CD4-positive, alpha-beta T cell treated with Interleukin-15 for 1 hour (primary cell): ENCODE data around the gene STK4.
A peak's percentile ranks its signal among the peaks of the same experiment; 100 is the strongest.
"Not testable (repeated sequence)": the region's sequence is repeated elsewhere in the genome, so short reads cannot be mapped to it uniquely, and the experiment has no call there.

Source experiments
- DNase-seq: peaks from one replicate; pipeline ENCODE4 v3.0.0-alpha.2; 2020

Gene STK4

DNA sequence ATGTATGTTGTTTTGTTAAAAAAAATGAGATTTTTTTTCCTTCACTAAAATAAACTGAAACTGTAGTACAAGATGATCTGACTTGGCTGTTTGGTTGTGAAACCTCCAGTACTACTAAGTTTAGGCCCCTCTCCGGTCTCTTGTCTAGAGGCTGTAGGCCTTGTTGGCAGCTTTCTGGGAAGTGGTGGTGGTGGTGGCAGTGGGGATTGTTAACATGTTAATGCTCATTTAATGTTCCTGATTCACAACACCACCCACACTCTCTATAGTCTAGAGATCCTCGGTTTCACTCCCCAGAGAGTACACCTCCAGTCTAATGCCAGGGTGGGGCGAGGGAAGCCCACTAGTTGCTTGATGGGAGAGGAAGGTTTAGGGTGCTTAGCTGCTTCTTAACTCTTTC is 24.1 kb downstream of the STK4 start:
- no peak for DNase-seq

DNA sequence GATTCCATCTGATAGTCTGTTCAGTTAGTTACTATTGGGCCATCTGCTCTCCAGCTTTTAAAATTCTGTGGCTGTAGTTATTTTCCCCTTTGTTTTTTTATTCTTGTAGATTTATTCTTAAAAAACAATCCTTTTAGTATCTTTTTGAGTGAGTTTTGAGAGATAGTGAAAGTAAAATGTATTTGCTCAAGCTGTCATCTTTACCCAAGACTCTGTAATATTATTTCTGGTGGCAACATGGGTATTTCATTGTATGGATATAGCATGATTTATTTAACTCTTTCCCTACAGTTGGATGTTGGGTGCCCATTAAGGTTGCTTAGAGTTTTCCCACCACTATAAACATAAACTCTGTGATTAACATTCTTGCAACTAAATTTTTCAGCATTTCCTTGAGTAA is 24.6 kb downstream of the STK4 start:
- no peak for DNase-seq

DNA sequence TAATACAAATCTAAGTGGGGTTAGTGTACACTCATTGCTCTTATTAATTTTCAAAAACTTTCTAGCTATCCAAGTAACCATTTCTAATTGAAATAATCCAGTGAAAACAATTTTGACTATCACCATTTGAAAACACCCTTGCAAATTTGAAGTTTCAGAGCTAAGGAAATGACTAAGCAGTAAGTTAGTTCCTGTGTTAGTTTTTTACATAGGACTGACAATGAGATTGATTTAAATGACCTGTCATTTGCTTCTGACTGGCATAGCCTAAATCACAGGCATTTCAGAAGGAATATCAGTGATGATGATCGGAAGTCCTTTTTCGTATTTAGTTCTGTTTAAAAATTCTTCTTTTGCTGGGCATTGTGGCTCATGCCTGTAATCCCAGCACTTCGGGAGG is 27.0 kb downstream of the STK4 start:
- DNase-seq: no peak

DNA sequence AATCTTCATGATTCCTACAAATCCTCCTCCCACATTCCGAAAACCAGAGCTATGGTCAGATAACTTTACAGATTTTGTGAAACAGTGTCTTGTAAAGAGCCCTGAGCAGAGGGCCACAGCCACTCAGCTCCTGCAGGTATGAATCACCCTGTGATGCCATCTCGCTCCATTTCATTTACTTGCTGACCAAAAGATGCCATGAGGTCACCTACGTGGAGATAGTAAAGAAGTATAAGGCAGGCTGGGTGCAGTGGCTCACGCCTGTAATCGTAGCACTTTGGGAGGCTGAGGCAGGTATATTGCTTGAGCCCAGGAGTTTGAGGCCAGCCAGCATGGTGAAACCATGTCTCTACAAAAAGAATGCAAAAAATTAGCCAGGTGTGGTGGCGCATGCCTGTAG is 30.9 kb downstream of the STK4 start:
- DNase-seq: no peak

DNA sequence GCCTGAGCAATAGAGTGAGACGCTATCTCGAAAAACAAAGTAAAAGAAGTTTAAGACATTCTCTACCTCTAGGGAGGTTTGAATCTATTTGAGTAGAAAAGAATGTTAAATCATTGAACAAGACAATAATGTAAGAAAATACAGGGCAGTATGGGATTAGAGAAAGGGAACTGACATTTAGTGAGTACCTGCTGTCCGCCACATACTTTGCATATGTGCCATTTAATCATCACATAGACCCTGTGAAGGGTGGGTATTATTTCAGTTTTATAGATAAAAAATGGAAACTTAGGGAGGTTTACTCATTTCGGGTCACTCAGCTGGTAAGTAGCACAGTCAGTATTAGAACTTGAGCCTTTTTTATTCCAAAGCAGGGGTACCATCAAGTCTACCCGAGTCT is 31.4 kb downstream of the STK4 start:
- no peak for DNase-seq

DNA sequence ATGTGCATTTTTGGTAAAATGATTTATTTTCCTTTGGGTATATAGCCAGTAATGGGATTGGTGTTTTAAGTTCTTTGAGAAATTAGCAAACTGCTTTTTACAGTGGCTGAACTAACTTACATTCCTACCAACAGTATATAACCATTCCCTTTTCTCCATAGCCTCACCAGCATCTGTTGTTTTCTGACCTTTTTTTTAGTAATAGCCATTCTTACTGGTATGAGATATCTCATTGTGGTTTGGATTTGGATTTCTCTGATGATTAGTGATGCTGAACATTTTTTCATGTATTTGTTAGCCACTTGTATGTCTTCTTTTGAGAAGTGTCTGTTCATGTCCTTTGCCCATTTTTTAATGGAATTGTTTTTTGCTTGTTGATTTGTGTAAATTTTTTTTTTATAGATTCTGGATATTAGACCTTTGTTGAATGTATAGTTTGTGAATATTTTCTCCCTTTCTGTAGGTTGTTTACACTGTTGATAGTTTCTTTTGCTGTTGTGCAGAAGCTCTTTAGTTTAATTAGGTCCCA is 42.3 kb downstream of the STK4 start:
- DNase-seq: no peak

DNA sequence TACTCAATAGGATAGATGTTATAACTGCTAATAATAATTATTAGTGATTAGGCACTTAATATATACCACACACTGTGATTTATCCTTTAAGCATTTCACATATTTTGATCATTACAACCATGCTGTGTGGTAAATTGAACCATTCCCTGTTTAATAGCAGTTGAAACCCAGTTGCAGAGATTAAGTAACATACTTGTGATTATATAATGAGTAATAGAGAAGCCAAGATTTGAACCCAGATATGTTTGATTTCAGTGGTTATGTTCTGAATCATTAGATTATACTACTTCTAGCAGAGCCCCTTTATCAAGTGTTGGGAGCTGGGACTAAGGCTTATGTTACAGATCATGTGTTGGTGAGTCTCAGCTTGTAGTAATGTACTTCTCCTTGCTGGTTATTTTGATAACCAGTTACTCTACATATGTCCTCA is 44.1 kb downstream of the STK4 start:
- no peak for DNase-seq

DNA sequence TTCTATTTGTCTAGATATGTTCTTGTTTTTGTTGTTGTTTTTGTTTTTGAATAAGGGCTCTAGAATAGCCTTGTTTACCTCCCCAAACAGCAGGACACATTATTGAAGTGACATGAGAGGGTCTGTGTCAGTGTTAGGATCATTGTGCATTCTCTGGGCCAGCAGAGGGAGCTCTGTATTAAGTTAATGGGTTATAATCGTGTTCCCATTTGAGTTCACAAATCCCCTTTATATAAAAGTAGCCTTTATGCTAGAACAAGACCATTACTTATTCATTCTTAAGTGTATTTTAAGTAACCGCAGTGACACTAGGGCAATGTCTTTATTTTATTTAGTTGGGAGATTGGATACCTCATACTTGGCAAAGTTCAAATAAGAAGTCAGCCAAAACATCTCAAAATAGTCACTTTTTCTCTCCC is 44.8 kb downstream of the STK4 start:
- DNase-seq: peak; percentile 20

DNA sequence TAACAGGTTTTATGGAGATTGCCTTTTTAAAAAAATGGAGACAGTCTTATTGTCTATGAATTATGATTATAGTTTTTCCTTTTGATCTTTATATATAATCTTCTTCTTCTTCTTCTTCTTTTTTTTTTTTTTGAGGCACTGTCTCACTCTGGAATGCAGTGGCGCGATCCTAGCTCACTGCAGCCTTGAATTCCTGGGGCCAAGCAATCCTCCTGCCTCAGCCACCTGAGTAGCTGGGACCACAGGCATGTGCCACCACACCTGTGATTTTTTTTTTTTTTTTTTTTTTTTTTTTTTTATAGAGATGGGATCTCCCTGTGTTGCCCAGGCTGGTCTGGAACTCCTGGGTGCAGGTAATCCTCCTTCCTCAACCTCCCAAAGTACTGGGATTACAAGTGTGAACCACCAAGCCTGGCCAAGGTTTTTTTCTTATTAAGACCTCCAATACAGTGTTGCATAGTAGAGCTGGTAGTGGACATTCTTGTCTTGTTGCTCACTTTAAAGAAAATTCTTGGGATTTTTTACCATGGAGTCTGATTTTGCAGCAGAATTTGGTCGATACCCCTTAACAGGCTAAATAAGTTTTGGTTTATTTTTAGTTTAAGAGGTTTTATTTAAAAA is 46.5 kb downstream of the STK4 start:
- no peak for DNase-seq

DNA sequence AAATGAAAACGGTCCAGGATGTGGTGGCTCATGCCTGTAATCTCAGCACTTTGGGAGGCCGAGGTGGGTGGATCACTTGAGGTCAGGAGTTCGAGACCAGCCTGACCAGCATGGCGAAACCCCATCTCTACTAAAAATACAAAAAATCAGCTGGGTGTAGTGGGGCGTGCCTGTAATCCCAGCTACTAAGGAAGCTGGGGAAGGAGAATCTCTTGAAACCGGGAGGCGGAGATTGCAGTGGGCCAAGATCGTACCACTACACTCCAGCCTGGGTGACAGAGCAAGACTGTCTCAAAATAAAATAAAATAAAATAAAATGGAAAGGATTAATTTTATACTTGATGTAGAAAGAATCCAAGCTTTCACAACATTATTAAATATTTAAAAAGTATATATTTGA is 47.8 kb downstream of the STK4 start:
- not testable (repeated sequence) for DNase-seq

DNA sequence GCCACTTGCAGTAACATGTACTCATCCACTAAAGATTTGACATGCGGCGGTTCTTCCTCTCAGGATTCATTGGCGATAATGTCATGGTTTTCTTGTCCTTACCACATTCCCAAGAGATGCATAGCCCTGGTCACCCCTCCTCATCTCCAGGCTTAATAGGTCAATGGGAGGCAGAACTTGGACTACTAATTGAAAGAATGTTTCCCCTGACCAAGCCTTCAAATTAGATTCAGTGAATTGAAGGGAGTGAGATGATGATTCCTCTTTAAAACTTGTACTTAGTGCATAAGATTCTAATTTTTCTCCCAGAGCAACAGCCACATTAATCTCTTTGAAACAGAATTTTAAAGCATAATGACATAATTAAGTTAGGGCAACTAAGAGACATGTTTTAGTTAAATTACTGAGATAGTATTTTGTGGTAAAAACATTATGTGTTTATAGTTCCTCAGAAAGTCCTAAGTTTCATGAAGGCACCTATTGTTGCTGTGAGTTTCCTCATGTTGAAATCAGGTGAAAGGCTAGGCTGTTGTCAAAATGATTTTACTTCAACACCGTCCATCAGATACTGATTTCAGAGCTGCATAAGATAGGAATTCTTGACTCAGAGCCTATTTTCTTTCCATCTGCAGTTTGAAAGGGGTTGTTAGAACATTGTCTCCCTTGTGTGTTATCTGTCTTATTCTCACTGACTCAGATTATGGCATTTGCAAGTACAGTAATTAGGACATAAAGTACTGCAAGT is 48.5 kb downstream of the STK4 start:
- DNase-seq: no peak

DNA sequence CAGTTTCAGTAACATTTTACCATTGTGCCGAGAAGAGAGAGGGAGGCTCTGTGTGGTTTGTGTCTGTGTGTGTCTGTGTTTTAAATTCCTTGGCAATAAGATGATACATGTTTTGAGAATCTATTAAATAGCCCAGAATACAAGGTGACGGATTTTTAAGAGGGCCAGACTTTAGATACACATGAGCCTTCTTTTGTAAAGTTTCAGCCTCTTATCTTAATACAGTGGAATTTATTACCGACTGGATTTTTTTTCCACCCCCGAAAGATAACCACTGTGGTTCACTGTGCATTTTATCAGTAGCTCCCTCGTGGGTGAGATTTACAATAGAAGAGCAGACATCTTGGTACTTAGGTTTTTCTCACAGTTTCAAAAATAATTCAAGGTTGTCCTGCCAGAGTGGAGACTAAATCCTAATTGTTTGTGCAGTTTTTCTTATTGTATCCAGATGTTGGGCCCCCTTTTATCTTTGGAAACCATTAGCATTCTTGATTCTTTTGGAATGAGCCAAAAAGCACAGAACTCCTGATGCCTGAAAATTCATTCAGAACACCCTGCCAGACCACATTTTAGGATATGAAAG is 49.9 kb downstream of the STK4 start:
- no peak for DNase-seq

DNA sequence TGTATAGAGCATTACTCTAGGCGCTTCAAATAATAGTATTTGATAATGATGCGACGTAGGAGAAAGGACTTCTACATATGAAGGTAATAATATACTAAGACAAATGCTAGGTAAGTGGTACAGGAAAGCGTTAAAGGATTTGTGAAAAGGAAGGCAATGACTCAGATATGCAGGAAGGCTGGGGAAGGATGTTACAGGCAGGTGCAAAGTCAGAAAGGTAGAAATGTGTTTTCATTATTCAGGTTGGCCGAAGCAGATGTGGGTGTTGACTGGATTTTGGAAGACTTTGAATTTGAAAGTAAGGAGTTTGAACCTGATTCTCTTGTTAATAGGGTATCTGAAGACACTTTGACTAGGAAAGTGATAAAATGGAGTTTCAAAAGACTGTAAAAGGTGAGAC is 51.0 kb downstream of the STK4 start:
- no peak for DNase-seq

DNA sequence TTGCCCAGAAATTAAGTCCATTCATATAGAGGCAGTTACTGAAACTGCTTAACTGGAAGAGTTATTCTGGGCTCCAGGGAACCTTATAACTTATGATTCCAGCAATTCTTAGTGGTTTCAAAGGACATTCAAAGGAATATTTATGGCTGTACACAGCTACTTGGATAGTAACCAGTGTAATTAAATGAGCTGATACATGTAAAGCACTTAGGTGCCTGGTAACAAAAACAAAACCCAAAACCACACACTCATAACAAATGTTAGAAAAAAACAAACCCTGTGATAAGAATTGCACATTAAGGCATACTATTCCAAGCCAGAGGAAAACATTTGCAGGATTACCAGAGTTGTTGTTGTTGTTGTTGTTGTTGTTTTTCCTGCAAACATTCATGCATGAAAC is 51.5 kb downstream of the STK4 start:
- DNase-seq: no peak

DNA sequence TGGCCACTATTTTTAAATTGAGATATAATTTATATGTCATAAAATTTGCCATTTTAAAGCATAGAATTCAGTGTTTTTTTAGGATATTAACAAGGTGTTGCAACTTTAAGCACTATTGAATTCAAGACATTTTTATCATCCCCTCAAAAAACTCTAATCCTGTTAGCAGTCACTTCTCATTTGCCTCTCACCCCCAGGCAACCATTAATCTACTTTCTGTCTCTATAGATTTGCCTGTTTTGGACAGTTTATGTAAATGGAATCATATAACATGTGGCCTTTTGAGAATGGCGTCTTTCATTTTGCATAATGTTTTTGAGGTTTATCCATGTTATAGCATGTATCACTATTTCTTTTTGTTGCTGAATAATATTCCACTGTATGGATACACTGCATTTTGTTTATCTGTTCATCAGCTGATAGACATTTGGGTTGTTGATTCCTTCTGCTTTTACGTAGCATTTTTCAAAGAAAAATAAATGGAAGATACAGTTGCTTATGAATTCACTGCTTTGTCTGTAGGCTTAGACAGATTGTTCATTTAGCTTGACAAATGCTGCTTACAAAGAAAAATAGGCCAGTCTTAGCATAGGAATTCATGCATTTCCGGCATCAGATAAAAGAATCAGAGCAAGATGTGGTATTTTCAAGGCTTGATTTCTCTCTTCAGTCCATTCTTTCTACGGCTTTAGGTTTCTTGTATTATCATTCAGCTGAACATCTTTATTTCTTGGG is 52.9 kb downstream of the STK4 start:
- DNase-seq: no peak

DNA sequence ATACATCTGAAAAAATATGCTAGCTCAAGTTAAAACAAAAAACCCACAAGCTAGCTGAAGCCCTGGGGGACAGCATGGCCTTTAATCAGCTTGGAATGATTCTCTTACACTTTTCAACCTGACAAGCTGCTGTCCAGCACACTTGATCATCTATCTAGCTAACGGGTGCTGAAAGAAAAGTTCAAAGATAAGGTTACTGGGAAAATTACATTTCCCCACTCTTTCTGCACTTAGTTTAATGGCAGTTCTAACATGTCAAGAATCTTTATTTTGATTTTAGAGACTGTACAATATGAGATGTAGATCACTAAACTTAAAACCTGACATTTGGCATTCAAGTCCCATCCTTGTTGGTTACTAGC is 53.4 kb downstream of the STK4 start:
- DNase-seq: no peak

DNA sequence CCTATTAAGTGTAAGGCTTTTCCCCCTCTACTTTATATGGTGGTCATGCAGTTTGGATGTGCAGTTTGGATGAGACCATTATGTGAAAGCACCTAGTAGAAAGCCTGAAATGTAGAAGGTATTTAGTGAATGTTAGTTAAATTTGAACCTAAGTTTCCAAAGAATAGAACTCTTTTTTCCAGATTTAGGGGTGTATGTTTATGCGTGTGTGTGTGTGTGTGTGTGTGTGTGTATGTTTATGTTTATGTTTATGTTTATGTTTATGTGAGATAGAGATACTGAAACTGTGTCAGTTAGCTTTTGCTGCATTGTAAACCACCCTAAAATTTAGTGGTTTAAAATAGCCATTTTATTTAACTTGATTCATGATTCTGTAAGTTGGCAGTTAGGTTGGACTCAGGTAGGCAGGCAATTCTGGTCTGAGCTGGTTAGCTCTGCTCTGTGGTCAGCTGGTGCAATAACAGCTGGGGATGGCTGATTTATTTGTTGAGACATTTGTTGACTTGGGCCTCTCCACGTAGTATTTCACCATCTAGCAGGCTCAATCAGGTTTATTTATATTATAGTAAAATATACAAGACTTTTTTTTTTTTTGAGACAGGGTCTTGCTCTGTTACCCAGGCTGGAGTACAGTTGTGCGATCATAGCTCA is 54.0 kb downstream of the STK4 start:
- DNase-seq: no peak

DNA sequence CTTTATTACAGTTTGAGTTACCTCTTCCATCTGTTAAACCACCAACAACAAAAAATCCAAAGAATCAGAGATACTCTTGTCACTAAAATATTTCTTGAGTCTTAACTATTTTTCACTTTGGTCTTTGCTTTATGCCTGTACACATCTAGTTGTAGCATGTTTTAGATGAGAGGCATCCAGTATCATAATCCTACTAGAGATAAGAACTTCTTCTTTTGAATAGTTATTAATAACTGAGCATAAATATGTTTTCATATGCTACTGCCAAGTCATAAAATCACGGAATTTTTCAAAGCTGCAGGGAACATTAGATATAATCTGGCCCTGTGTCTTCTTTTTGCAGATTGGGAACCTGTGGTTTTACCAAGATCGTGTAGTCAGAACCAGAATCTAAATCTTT is 55.3 kb downstream of the STK4 start:
- no peak for DNase-seq

DNA sequence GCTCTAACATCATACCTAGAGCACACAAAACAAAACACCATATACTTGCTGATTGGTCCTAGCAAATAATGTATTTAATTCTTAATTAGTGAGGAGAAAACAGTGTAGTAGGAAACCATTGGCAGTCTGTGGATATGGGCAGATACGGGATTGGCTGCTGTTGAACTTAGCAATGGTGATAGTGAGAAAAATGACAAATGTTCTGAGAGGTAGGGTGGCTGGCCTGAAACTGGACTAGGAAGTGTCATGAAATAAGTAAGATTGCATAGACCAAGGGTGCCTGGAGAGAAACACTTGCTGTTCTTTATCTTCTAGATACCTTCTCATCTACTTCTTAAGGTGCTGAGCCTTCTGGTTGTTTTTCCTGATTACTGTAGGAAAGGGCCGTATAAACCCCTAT is 56.8 kb downstream of the STK4 start:
- DNase-seq: not testable (repeated sequence)

DNA sequence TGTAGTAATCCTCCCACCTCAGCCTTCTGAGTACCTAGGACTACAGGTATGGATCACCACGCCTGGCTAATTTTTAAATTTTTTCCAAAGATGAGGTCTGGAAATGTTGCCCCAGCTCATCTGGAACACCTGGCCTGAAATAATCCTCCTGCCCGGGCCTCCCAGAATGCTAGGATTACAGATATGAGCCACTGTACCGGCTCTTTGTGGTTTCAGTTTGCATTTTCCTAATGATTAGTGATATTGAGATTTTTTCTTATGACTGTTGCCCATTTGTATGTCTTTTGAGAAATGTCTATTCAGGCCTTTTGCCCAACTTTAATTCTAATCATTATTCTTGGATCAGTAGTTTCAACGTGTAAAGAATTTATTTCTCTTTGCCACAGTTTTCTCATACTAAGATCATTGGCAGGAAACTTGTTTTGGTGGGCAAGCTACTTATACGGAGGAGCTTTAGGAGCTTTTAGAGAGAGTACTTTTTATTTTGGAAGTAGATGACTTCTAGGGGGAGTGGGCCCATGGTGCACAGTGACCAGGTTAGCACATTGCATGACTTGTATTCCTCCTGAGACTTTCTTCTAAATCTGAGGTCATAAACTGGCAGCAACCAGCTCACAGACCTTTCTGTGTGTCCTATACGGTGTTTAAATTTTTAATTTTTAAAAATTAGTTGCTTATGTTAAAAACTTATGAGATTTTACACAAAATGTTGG is 62.3 kb downstream of the STK4 start:
- DNase-seq: no peak

DNA sequence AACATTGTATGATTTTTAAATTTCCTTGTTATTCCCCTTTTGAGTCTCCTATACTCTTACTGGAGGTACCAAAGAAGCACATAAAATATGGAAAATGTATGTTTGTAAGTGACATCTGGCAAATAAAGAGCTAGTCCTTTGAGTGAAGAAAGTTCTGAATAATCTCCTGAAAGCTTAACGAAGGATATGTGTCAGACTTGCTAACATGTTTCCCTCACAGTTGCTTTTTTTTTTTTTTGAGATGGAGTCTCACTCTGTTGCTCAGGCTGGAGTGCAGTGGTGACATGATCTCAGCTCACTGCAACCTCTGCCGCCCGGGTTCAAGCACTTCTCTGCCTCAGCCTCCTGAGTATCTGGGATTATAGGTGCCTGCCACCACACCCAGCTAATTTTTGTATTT is 63.6 kb downstream of the STK4 start:
- no peak for DNase-seq

DNA sequence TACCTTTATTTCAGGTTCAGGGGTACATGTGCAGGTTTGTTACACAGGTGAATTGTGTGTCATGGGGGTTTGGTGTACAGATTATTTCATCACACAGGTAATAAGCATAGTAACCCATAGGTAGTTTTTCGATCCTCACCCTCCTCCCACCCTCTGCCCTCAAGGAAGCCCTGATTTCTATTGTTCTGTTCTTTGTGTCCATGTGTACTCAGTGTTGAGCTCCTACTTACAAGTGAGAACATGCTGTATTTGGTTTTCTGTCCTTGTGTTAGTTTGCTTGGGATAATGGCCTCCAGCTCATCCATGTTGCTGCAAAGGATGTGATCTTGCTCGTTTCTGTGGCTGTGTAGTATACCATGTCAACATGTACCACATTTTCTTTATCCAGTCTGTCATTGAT is 66.0 kb downstream of the STK4 start:
- no peak for DNase-seq

DNA sequence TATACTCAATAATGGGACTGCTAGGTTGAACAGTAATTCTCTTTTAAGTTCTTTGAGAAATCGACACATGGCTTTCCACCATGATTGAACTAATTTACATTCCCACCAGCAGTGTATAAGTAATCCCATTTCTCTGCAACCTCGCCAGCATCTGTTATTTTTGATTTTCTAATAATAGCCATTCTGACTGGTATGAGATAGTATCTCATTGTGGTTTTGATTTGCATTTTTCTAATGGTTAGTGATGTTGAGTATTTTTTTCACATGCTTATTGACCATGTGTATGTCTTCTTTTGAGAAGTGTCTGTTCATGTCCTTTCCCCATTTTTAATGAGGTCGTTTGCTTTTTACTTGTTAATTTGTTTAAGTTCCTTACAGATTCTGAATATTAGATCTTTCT is 66.5 kb downstream of the STK4 start:
- no peak for DNase-seq
